ENCODE results near the gene C4BPB. TPM values are rescaled to one million over a fixed set of nuclear protein-coding genes. Genes with fewer than 3 reads are reported as not detected.

Gene C4BPB
- total RNA-seq, 1 donor from 2014 or later = 0.25 TPM

DNA sequence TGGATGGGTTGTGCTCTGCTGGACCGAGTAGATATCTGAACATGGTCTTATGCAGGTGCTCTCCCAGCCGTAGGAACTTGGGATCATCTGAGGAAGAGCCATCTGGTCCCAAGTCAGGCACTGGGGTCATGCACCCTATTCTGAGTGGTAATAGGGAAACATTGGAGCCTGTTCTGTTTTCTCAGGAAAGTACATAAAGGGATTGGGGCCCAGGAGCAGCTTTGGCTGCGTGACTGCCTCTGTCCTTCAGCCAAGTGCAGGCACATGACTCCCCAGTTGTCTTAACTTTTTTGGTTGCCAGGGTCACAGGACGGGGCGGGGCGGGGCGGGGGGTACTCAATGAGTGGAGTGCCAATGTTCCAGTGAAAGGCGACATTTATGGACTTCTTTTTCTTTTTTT, 24.1 kb upstream of the C4BPB start:
- no peaks in the 10 kb centered on the region for H3K79me2 ChIP-seq (ENCODE audit: insufficient read depth, low read length)
- no peak overlapping the region for H3K4me2 ChIP-seq (ENCODE audit: low read length)
- TF ChIP-seq EZH2 (IDR thresholded peaks at IDR 0.05; ENCODE audit: insufficient read depth, low read length) = no peak
- TF ChIP-seq, protein P1, sequence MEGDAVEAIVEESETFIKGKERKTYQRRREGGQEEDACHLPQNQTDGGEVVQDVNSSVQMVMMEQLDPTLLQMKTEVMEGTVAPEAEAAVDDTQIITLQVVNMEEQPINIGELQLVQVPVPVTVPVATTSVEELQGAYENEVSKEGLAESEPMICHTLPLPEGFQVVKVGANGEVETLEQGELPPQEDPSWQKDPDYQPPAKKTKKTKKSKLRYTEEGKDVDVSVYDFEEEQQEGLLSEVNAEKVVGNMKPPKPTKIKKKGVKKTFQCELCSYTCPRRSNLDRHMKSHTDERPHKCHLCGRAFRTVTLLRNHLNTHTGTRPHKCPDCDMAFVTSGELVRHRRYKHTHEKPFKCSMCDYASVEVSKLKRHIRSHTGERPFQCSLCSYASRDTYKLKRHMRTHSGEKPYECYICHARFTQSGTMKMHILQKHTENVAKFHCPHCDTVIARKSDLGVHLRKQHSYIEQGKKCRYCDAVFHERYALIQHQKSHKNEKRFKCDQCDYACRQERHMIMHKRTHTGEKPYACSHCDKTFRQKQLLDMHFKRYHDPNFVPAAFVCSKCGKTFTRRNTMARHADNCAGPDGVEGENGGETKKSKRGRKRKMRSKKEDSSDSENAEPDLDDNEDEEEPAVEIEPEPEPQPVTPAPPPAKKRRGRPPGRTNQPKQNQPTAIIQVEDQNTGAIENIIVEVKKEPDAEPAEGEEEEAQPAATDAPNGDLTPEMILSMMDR (IDR thresholded peaks at IDR 0.05; ENCODE audit: insufficient read depth, low read depth, low read length) = no peak
- Mint-ChIP-seq H3K27ac (ENCODE audit: unreplicated experiment) (no peak overlapping the region), H3K27me3 (ENCODE audit: low read depth, unreplicated experiment) (no peaks in the 10 kb centered on the region), H3K4me3 (ENCODE audit: unreplicated experiment) (no peak overlapping the region), H3K36me3 (ENCODE audit: low read depth, unreplicated experiment) (peaks cover 24% of the 10 kb centered on the region), H3K9me3 (ENCODE audit: unreplicated experiment) (no peaks in the 10 kb centered on the region), H3K4me1 (ENCODE audit: low read depth, unreplicated experiment) (no peaks in the 10 kb centered on the region)
- DNase-seq (ENCODE audit: low read depth) (no peak), FAIRE-seq (no peak)
- no peak overlapping the region for H2AFZ ChIP-seq (ENCODE audit: low read depth, low read length)
- no peaks in the 10 kb centered on the region for H3K4me1 ChIP-seq (ENCODE audit: insufficient read depth, low read length)
- H3K27me3 ChIP-seq (ENCODE audit: insufficient read depth, low read length) = no peaks in the 10 kb centered on the region
- H3K9me3 ChIP-seq (ENCODE audit: insufficient read depth, low read depth, low read length) = no peaks in the 10 kb centered on the region
- no peak overlapping the region for H3K27ac ChIP-seq (ENCODE audit: low read depth, low read length)
- H3K9ac ChIP-seq (ENCODE audit: low read length) = no peak overlapping the region
- H3K4me3 ChIP-seq (ENCODE audit: insufficient read depth, low read depth, low read length) = no peak overlapping the region
- no peaks in the 10 kb centered on the region for H4K20me1 ChIP-seq (ENCODE audit: insufficient read depth, low read length)
- no peaks in the 10 kb centered on the region for H3K36me3 ChIP-seq (ENCODE audit: insufficient read depth, low read length)

DNA sequence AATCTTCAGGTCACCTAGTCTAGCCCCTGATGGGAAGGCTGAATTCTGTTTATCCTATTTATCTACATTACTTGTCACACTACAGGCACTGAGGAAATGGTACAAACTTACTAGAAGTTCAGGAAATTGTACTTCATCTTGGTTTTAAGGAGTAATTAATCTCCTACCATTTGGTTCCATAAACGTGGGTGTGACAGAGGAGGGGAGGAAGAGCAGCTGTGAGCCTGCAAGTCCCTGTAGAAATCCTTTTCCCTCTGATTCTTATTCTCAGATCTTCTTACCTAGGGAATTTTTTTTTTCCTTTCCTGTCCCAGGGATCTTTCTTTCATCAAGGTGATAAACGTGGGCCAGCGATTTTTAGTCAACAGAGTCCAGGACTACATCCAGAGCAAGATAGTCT, 21.5 kb upstream of the C4BPB start:
- no peaks in the 10 kb centered on the region for H3K9me3 Mint-ChIP-seq (ENCODE audit: unreplicated experiment)

DNA sequence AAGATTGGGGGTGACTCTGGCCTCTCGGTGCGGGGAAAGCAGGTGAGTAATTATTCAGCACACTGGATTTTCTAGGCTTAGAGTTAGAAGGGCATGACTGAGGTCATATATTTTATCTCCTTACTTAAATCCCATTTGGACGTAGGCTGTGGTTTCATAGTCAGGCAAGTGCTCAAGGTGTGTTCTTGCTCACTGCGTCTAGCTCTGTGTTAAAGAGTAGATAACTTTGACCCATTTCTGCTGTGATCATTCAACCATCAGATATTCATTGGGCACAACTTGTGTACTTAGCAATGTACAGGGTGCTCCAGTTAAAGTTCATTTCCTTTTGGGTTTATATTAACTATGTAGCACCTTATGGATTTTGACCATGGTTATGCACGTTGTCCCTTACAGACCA, 21.0 kb upstream of the C4BPB start:
- Mint-ChIP-seq H3K27ac (ENCODE audit: unreplicated experiment) (no peak overlapping the region), H3K9me3 (ENCODE audit: unreplicated experiment) (peaks cover 2% of the 10 kb centered on the region), H3K27me3 (ENCODE audit: low read depth, unreplicated experiment) (no peaks in the 10 kb centered on the region), H3K4me1 (ENCODE audit: low read depth, unreplicated experiment) (no peaks in the 10 kb centered on the region), H3K36me3 (ENCODE audit: low read depth, unreplicated experiment) (peaks cover 26% of the 10 kb centered on the region), H3K4me3 (ENCODE audit: unreplicated experiment) (no peak overlapping the region)
- Histone ChIP-seq H3K36me3 (ENCODE audit: insufficient read depth, low read length) (no peaks in the 10 kb centered on the region), H3K4me2 (ENCODE audit: low read length) (no peak overlapping the region), H3K9ac (ENCODE audit: low read length) (no peak overlapping the region), H3K79me2 (ENCODE audit: insufficient read depth, low read length) (no peaks in the 10 kb centered on the region), H2AFZ (ENCODE audit: low read depth, low read length) (no peak overlapping the region), H4K20me1 (ENCODE audit: insufficient read depth, low read length) (no peaks in the 10 kb centered on the region), H3K9me3 (ENCODE audit: insufficient read depth, low read depth, low read length) (no peaks in the 10 kb centered on the region), H3K4me3 (ENCODE audit: insufficient read depth, low read depth, low read length) (no peak overlapping the region), H3K4me1 (ENCODE audit: insufficient read depth, low read length) (no peaks in the 10 kb centered on the region), H3K27me3 (ENCODE audit: insufficient read depth, low read length) (no peaks in the 10 kb centered on the region), H3K27ac (ENCODE audit: low read depth, low read length) (no peak overlapping the region)
- no peak for FAIRE-seq
- DNase-seq (ENCODE audit: low read depth) = no peak
- TF ChIP-seq, protein P1 (IDR thresholded peaks at IDR 0.05; ENCODE audit: insufficient read depth, low read depth, low read length) = no peak
- no peak for TF ChIP-seq EZH2 (IDR thresholded peaks at IDR 0.05; ENCODE audit: insufficient read depth, low read length)

More for the DNA sequence above, 21.5 kb upstream of the C4BPB start:
- Histone ChIP-seq H4K20me1 (ENCODE audit: insufficient read depth, low read length) (no peaks in the 10 kb centered on the region), H3K79me2 (ENCODE audit: insufficient read depth, low read length) (no peaks in the 10 kb centered on the region), H3K4me2 (ENCODE audit: low read length) (no peak overlapping the region), H3K36me3 (ENCODE audit: insufficient read depth, low read length) (no peaks in the 10 kb centered on the region), H3K4me3 (ENCODE audit: insufficient read depth, low read depth, low read length) (no peak overlapping the region), H3K27me3 (ENCODE audit: insufficient read depth, low read length) (no peaks in the 10 kb centered on the region), H3K4me1 (ENCODE audit: insufficient read depth, low read length) (no peaks in the 10 kb centered on the region), H3K9me3 (ENCODE audit: insufficient read depth, low read depth, low read length) (no peaks in the 10 kb centered on the region), H3K27ac (ENCODE audit: low read depth, low read length) (no peak overlapping the region), H2AFZ (ENCODE audit: low read depth, low read length) (no peak overlapping the region), H3K9ac (ENCODE audit: low read length) (no peak overlapping the region)
- DNase-seq (ENCODE audit: low read depth) (no peak), FAIRE-seq (no peak)
- peaks cover 25% of the 10 kb centered on the region for H3K36me3 Mint-ChIP-seq (ENCODE audit: low read depth, unreplicated experiment)
- H3K27ac Mint-ChIP-seq (ENCODE audit: unreplicated experiment) = no peak overlapping the region
- TF ChIP-seq, protein P1 (IDR thresholded peaks at IDR 0.05; ENCODE audit: insufficient read depth, low read depth, low read length) = no peak
- TF ChIP-seq EZH2 (IDR thresholded peaks at IDR 0.05; ENCODE audit: insufficient read depth, low read length) = no peak
- no peak overlapping the region for H3K4me3 Mint-ChIP-seq (ENCODE audit: unreplicated experiment)
- H3K4me1 Mint-ChIP-seq (ENCODE audit: low read depth, unreplicated experiment) = no peaks in the 10 kb centered on the region
- no peaks in the 10 kb centered on the region for H3K27me3 Mint-ChIP-seq (ENCODE audit: low read depth, unreplicated experiment)

Data from astrocyte (in vitro differentiated cells and primary cell).